H1 (cell line): ENCODE results near the gene RAB3D. TPM values are rescaled to one million over a fixed set of nuclear protein-coding genes. Genes with fewer than 3 reads are reported as not detected.
A peak's percentile ranks its signal among the peaks of the same experiment; 100 is the strongest.

Experiments used
- CEBPB ChIP-seq: IDR thresholded peaks from 2 replicates; pipeline ENCODE4 v1.6.1; 2012; ENCODE audit warnings: low read depth, low read length
- CREB1 ChIP-seq: IDR thresholded peaks from 2 replicates; pipeline ENCODE4 v1.6.1; 2012; ENCODE audit warnings: inconsistent platforms
- JUN ChIP-seq: IDR thresholded peaks from 2 replicates; pipeline ENCODE4 v1.6.1; 2011; ENCODE audit warnings: low read depth, mild to moderate bottlenecking, improper control_type of control experiment, low read length
- PHF8 ChIP-seq: fragments of 200-600 bp; sonication (generic); conservative IDR thresholded peaks from 2 replicates; pipeline ENCODE4 v1.7.1; 2012; ENCODE audit warnings: low read depth, mild to moderate bottlenecking, inconsistent platforms, low read length, moderate library complexity
- POLR2AphosphoS5 ChIP-seq: IDR thresholded peaks from 2 replicates; pipeline ENCODE4 v1.6.1; 2011; ENCODE audit warnings: low read depth, low read length
- SP2 ChIP-seq: IDR thresholded peaks from 2 replicates; pipeline ENCODE4 v1.6.1; 2012; ENCODE audit warnings: mild to moderate bottlenecking, low read length, inconsistent platforms
- SUZ12 ChIP-seq: fragments of 200-600 bp; sonication (generic); IDR thresholded peaks from 2 replicates; pipeline ENCODE4 v1.6.1; 2012; ENCODE audit warnings: mild to moderate bottlenecking, inconsistent platforms, low read length, moderate library complexity, mixed read lengths
- TAF7 ChIP-seq: optimal IDR thresholded peaks from 2 replicates; pipeline ENCODE3; 2011; ENCODE audit warnings: low read depth, mild to moderate bottlenecking, inconsistent platforms, low read length, moderate library complexity, borderline replicate concordance
- YY1 ChIP-seq: IDR thresholded peaks from 2 replicates; pipeline ENCODE4 v1.6.1; 2011; ENCODE audit warnings: low read depth, mild to moderate bottlenecking, low read length
- polyA plus RNA-seq, 7 experiments: library from polyadenylated mRNA; depleted of rRNA in 3 of 7; stranded (reverse) in 5 of 7; unstranded in 2 of 7; fragments of >200 nt in 5 of 7; fragments of 200-250 nt in 2 of 7; gene quantifications; 1 replicate in 5 of 7; 2 replicates in 1 of 7; 4 replicates in 1 of 7; pipeline versions ENCODE4 v1.2.1 to v1.2.3, GENCODE V29; 2011 to 2013; ENCODE audit warnings: missing spikeins in 2 of 7, mixed read lengths in 2 of 7
- total RNA-seq: library from RNA; stranded (reverse); fragmentation: NEBNext Ultra II Directional; extraction: Animal tissue kit (Norgen Biotek cat#: 25700); gene quantifications from 2 replicates; pipeline ENCODE4 v1.2.1, GENCODE V29; 2021
- TF ChIP-seq, protein P1 (sequence below): fragments of 300-600 bp; sonication (generic); IDR thresholded peaks from 2 replicates; pipeline ENCODE4 v1.7.1; 2012; ENCODE audit warnings: low read length, moderate library complexity, mild to moderate bottlenecking, inconsistent platforms; ENCODE audit not compliant: insufficient replicate concordance

Gene RAB3D
- total and polyA plus RNA-seq, 2 of the 8 experiments (the other 6 are each of a cell fraction or from before 2014, with no cell fraction given) = 17.8 to 23.8 TPM

DNA sequence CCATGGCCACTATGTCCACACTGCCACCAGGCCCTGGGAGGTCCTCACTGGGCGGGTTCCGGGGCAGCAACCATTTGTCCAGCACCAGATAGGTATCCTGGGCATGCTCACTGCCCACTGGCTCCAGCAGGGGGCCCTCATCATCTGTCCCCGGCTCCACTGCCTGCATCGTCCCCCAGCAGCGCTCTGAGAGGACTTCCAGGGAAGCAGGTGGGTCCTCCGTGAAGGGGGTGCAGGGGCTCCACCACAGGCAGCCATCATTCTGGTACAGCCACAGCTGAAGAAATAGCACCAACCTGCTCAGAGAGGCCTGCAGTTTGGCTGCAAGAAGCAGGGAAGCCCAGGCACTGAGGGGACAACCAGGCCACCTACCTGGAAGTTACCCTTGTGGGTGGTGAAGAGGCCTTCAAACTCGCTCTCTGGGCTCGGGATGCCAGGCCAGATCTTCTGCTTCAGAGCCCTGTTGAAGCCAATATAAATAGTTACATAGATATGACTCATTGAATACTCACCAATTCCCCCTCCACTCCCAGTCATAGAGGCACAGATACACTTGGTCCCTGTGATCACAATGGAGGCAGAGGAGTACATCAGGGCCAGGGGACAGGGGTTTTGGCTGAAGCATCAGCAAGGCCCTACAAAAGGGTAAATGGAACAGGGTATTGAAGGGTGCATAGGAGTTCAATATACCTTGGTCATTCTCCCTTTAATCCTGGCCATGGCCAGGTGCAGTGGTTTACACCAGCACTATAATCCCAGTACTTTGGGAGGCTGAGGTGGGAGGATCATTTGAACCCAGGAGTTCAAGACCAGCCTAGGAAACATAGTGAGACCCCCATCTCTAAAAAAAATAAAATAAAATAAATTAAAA, 39.1 kb upstream of the RAB3D start (continued):
- TF ChIP-seq, protein P1, sequence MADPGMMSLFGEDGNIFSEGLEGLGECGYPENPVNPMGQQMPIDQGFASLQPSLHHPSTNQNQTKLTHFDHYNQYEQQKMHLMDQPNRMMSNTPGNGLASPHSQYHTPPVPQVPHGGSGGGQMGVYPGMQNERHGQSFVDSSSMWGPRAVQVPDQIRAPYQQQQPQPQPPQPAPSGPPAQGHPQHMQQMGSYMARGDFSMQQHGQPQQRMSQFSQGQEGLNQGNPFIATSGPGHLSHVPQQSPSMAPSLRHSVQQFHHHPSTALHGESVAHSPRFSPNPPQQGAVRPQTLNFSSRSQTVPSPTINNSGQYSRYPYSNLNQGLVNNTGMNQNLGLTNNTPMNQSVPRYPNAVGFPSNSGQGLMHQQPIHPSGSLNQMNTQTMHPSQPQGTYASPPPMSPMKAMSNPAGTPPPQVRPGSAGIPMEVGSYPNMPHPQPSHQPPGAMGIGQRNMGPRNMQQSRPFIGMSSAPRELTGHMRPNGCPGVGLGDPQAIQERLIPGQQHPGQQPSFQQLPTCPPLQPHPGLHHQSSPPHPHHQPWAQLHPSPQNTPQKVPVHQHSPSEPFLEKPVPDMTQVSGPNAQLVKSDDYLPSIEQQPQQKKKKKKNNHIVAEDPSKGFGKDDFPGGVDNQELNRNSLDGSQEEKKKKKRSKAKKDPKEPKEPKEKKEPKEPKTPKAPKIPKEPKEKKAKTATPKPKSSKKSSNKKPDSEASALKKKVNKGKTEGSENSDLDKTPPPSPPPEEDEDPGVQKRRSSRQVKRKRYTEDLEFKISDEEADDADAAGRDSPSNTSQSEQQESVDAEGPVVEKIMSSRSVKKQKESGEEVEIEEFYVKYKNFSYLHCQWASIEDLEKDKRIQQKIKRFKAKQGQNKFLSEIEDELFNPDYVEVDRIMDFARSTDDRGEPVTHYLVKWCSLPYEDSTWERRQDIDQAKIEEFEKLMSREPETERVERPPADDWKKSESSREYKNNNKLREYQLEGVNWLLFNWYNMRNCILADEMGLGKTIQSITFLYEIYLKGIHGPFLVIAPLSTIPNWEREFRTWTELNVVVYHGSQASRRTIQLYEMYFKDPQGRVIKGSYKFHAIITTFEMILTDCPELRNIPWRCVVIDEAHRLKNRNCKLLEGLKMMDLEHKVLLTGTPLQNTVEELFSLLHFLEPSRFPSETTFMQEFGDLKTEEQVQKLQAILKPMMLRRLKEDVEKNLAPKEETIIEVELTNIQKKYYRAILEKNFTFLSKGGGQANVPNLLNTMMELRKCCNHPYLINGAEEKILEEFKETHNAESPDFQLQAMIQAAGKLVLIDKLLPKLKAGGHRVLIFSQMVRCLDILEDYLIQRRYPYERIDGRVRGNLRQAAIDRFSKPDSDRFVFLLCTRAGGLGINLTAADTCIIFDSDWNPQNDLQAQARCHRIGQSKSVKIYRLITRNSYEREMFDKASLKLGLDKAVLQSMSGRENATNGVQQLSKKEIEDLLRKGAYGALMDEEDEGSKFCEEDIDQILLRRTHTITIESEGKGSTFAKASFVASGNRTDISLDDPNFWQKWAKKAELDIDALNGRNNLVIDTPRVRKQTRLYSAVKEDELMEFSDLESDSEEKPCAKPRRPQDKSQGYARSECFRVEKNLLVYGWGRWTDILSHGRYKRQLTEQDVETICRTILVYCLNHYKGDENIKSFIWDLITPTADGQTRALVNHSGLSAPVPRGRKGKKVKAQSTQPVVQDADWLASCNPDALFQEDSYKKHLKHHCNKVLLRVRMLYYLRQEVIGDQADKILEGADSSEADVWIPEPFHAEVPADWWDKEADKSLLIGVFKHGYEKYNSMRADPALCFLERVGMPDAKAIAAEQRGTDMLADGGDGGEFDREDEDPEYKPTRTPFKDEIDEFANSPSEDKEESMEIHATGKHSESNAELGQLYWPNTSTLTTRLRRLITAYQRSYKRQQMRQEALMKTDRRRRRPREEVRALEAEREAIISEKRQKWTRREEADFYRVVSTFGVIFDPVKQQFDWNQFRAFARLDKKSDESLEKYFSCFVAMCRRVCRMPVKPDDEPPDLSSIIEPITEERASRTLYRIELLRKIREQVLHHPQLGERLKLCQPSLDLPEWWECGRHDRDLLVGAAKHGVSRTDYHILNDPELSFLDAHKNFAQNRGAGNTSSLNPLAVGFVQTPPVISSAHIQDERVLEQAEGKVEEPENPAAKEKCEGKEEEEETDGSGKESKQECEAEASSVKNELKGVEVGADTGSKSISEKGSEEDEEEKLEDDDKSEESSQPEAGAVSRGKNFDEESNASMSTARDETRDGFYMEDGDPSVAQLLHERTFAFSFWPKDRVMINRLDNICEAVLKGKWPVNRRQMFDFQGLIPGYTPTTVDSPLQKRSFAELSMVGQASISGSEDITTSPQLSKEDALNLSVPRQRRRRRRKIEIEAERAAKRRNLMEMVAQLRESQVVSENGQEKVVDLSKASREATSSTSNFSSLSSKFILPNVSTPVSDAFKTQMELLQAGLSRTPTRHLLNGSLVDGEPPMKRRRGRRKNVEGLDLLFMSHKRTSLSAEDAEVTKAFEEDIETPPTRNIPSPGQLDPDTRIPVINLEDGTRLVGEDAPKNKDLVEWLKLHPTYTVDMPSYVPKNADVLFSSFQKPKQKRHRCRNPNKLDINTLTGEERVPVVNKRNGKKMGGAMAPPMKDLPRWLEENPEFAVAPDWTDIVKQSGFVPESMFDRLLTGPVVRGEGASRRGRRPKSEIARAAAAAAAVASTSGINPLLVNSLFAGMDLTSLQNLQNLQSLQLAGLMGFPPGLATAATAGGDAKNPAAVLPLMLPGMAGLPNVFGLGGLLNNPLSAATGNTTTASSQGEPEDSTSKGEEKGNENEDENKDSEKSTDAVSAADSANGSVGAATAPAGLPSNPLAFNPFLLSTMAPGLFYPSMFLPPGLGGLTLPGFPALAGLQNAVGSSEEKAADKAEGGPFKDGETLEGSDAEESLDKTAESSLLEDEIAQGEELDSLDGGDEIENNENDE = no peak
- TF ChIP-seq CEBPB = no peak
- TF ChIP-seq PHF8 = no peak
- 0 out of 2 replicates have a peak, but pooled peaks have one; percentile 3 for TF ChIP-seq POLR2AphosphoS5
- TF ChIP-seq SUZ12 = no peak
- TF ChIP-seq SP2 = no peak
- peak; percentile 11; the same call in 1 of the 2 replicates for TF ChIP-seq YY1
- no peak for TF ChIP-seq CREB1
- no peak for TF ChIP-seq JUN
- TF ChIP-seq TAF7 = no peak
